IMR-90 (cell line): ENCODE data around the gene SENP5. TPM values are rescaled to one million over a fixed set of nuclear protein-coding genes. Genes with fewer than 3 reads are reported as not detected.

Source experiments
- ATAC-seq: fragments of 200-7000 bp; cut with Tn5 transposase; 2 replicates; pipeline ENCODE4 v1.9.1; 2020; ENCODE audit warnings: low read depth, mild to moderate bottlenecking, moderate library complexity
- BruUV-seq: library from RNA; stranded (reverse); fragments of 400-500 nt; replicated peaks from 2 replicates; lab custom pipeline; 2021; lab: Mats Ljungman, UMichigan
- CTCF ChIA-PET: fragments of 300-600 bp; formaldehyde crosslinking; extraction: SDS; loops from one replicate; lab custom pipeline; 2021; ENCODE audit warnings: antibody characterized with exemption; lab: Yijun Ruan, JAX
- POLR2A ChIA-PET: fragments of 300-600 bp; sonication (Branson Sonifier 250); formaldehyde crosslinking; loops from one replicate; lab custom pipeline; 2022; ENCODE audit warnings: antibody characterized with exemption; ENCODE audit not compliant: unreplicated experiment; lab: Charles Lee
- DNase-seq: peaks from one replicate; pipeline ENCODE4 v3.0.0; 2013
- H2AFZ ChIP-seq: replicated peaks from 2 replicates; pipeline ENCODE3; 2013; ENCODE audit warnings: low read length, mild to moderate bottlenecking; ENCODE audit not compliant: poor library complexity
- H2AK5ac ChIP-seq: 2 replicates; pipeline ENCODE4 v1.6.1; 2013; ENCODE audit warnings: low read depth, low read length, inconsistent platforms
- H2AK9ac ChIP-seq: replicated peaks from 2 replicates; pipeline ENCODE3; 2013; ENCODE audit warnings: mild to moderate bottlenecking, low read depth, low read length, moderate library complexity; ENCODE audit not compliant: poor library complexity
- H2BK120ac ChIP-seq: 2 replicates; pipeline ENCODE4 v1.6.1; 2013; ENCODE audit warnings: low read depth, low read length, inconsistent platforms
- H2BK15ac ChIP-seq: 3 replicates; pipeline ENCODE4 v1.6.1; 2013; ENCODE audit warnings: low read depth, low read length, inconsistent platforms
- H2BK20ac ChIP-seq: 2 replicates; pipeline ENCODE4 v1.6.1; 2013; ENCODE audit warnings: low read depth, mild to moderate bottlenecking, inconsistent platforms, low read length, moderate library complexity
- H2BK5ac ChIP-seq: 2 replicates; pipeline ENCODE4 v1.6.1; 2013; ENCODE audit warnings: mild to moderate bottlenecking, low read depth, low read length, inconsistent platforms; ENCODE audit not compliant: poor library complexity, severe bottlenecking
- H3K14ac ChIP-seq: replicated peaks from 2 replicates; pipeline ENCODE4 v1.6.1; 2013; ENCODE audit warnings: low read depth, low read length, inconsistent platforms
- H3K18ac ChIP-seq: 2 replicates; pipeline ENCODE4 v1.6.1; 2013; ENCODE audit warnings: low read depth, low read length, control low read depth
- H3K23ac ChIP-seq: 2 replicates; pipeline ENCODE4 v1.6.1; 2013; ENCODE audit warnings: low read depth, low read length, inconsistent platforms
- H3K27ac ChIP-seq: 2 replicates; pipeline ENCODE4 v1.5.1; 2013; ENCODE audit warnings: mild to moderate bottlenecking, control low read depth, low read length; ENCODE audit not compliant: insufficient read depth
- H3K27me3 ChIP-seq: 2 replicates; pipeline ENCODE4 v1.6.1; 2013; ENCODE audit warnings: low read length; ENCODE audit not compliant: control insufficient read depth, insufficient read depth
- H3K36me3 ChIP-seq: 2 replicates; pipeline ENCODE4 v1.6.1; 2013; ENCODE audit warnings: low read length, mixed read lengths; ENCODE audit not compliant: control insufficient read depth, insufficient read depth
- H3K4ac ChIP-seq: 2 replicates; pipeline ENCODE4 v1.6.1; 2013; ENCODE audit warnings: low read depth, low read length, inconsistent platforms
- H3K4me1 ChIP-seq: 2 replicates; pipeline ENCODE4 v1.6.1; 2013; ENCODE audit warnings: low read length, mixed read lengths; ENCODE audit not compliant: control insufficient read depth, insufficient read depth
- H3K4me2 ChIP-seq: 2 replicates; pipeline ENCODE4 v1.6.1; 2013; ENCODE audit warnings: low read depth, mild to moderate bottlenecking, control low read depth, low read length, moderate library complexity
- H3K4me3 ChIP-seq: 2 replicates; pipeline ENCODE4 v1.5.1; 2013; ENCODE audit warnings: low read depth, mild to moderate bottlenecking, control low read depth, low read length, moderate library complexity; ENCODE audit not compliant: insufficient read depth
- H3K56ac ChIP-seq: 2 replicates; pipeline ENCODE4 v1.6.1; 2013; ENCODE audit warnings: low read length, inconsistent platforms; ENCODE audit not compliant: insufficient read depth; ENCODE audit errors: extremely low read depth
- H3K79me1 ChIP-seq, 2 experiments: 2 replicates each; pipeline ENCODE4 v1.6.1; 2013; ENCODE audit warnings: low read length in 2 of 2, inconsistent platforms in 1 of 2, low read depth in 1 of 2
- H3K9ac ChIP-seq: 2 replicates; pipeline ENCODE4 v1.6.1; 2013; ENCODE audit warnings: low read depth, low read length, control low read depth
- H3K9me1 ChIP-seq: 2 replicates; pipeline ENCODE4 v1.6.1; 2013; ENCODE audit warnings: low read length, inconsistent platforms; ENCODE audit not compliant: insufficient read depth
- H3K9me3 ChIP-seq: 2 replicates; pipeline ENCODE4 v1.6.1; 2013; ENCODE audit warnings: low read length; ENCODE audit not compliant: control insufficient read depth, insufficient read depth
- H4K20me1 ChIP-seq: 2 replicates; pipeline ENCODE4 v1.6.1; 2013; ENCODE audit warnings: low read length, inconsistent platforms; ENCODE audit not compliant: insufficient read depth
- H4K5ac ChIP-seq: 2 replicates; pipeline ENCODE4 v1.6.1; 2013; ENCODE audit warnings: mild to moderate bottlenecking, low read depth, low read length, control low read depth
- H4K8ac ChIP-seq, 2 experiments: 2 replicates each; pipeline ENCODE4 v1.6.1; 2013; ENCODE audit warnings: low read depth in 2 of 2, low read length in 2 of 2, control low read depth in 1 of 2, inconsistent platforms in 1 of 2
- H4K91ac ChIP-seq: 2 replicates; pipeline ENCODE4 v1.6.1; 2013; ENCODE audit warnings: low read depth, low read length, inconsistent platforms; ENCODE audit not compliant: insufficient read depth
- BHLHE40 ChIP-seq: fragments of 150-350 bp; IDR thresholded peaks from 2 replicates; pipeline ENCODE4 v1.6.1; 2016; ENCODE audit warnings: mild to moderate bottlenecking, low read depth, low read length
- CEBPB ChIP-seq: IDR thresholded peaks from 2 replicates; pipeline ENCODE4 v1.6.1; 2012; ENCODE audit warnings: low read depth, low read length, improper control_type of control experiment
- CHD1 ChIP-seq: IDR thresholded peaks from 2 replicates; pipeline ENCODE4 v1.6.1; 2012; ENCODE audit warnings: low read depth, low read length, improper control_type of control experiment
- FOS ChIP-seq: fragments of 150-350 bp; IDR thresholded peaks from 2 replicates; pipeline ENCODE4 v1.6.1; 2016; ENCODE audit warnings: low read depth, low read length
- MAZ ChIP-seq: IDR thresholded peaks from 2 replicates; pipeline ENCODE4 v1.6.1; 2012; ENCODE audit warnings: low read depth, mild to moderate bottlenecking, low read length, improper control_type of control experiment, moderate library complexity, borderline replicate concordance
- MXI1 ChIP-seq: IDR thresholded peaks from 2 replicates; pipeline ENCODE4 v1.6.1; 2012; ENCODE audit warnings: low read depth, mild to moderate bottlenecking, low read length, moderate library complexity, borderline replicate concordance
- NFE2L2 ChIP-seq: fragments of 150-350 bp; IDR thresholded peaks from 2 replicates; pipeline ENCODE4 v1.6.1; 2016; ENCODE audit warnings: low read depth, mild to moderate bottlenecking, low read length
- POLR2A ChIP-seq: IDR thresholded peaks from 2 replicates; pipeline ENCODE4 v1.6.1; 2012; ENCODE audit warnings: mild to moderate bottlenecking, low read depth, low read length
- RAD21 ChIP-seq: IDR thresholded peaks from 2 replicates; pipeline ENCODE4 v1.6.1; 2012; ENCODE audit warnings: low read length, improper control_type of control experiment
- RCOR1 ChIP-seq: IDR thresholded peaks from 2 replicates; pipeline ENCODE4 v1.6.1; 2012; ENCODE audit warnings: mild to moderate bottlenecking, low read length, improper control_type of control experiment; ENCODE audit not compliant: insufficient replicate concordance
- WGBS, 2 experiments: methylation state at CpG; one replicate each; pipeline versions ENCODE4 v1.1.5 to v1.1.7; 2013; ENCODE audit warnings: missing lambda C conversion rate in 2 of 2; ENCODE audit not compliant: insufficient read length in 1 of 2; ENCODE audit errors: extremely low coverage in 2 of 2; 5-methylcytosine and 5-hydroxymethylcytosine counted together
- dilution Hi-C: fragments of 300-500 bp; cut with HindIII; formaldehyde crosslinking; loops from one replicate; pipeline ENCODE4 v1.14.3; 2018; ENCODE audit warnings: low sequenced_read_pairs; ENCODE audit not compliant: unreplicated experiment
- in situ Hi-C: fragments of 300-500 bp; cut with MboI; formaldehyde crosslinking; loops from 3 replicates; pipeline ENCODE4 v1.14.3; 2019; ENCODE audit warnings: low sequenced_read_pairs, inconsistent platforms, mixed read lengths
- intact Hi-C: fragments of 100-400 bp; cut with micrococcal nuclease; formaldehyde crosslinking; loops from 2 replicates; pipeline ENCODE4 v1.10.0; 2022
- polyA plus RNA-seq, 3 experiments: library from polyadenylated mRNA; depleted of rRNA; stranded (reverse); fragments of >200 nt; gene quantifications; 2 replicates each; pipeline ENCODE4 v1.2.3, GENCODE V29; 2012; ENCODE audit warnings: low replicate concordance in 1 of 3
- total RNA-seq: library from RNA; depleted of rRNA; stranded (reverse); fragments of >200 nt; gene quantifications from 2 replicates; pipeline ENCODE4 v1.2.3, GENCODE V29; 2012
- TF ChIP-seq, protein P1 (sequence below): fragments of 150-350 bp; IDR thresholded peaks from 2 replicates; pipeline ENCODE4 v1.6.1; 2016; ENCODE audit warnings: low read depth, mild to moderate bottlenecking, low read length, moderate library complexity, borderline replicate concordance
- TF ChIP-seq, protein P2 (sequence below): conservative IDR thresholded peaks from 2 replicates; pipeline ENCODE4 v1.5.1; 2012; ENCODE audit warnings: mild to moderate bottlenecking, low read depth, low read length, improper control_type of control experiment

Gene SENP5
- total and polyA plus RNA-seq, 2 of the 4 experiments (the other 2 are of a cell fraction): 7.4 to 44.4 TPM

DNA sequence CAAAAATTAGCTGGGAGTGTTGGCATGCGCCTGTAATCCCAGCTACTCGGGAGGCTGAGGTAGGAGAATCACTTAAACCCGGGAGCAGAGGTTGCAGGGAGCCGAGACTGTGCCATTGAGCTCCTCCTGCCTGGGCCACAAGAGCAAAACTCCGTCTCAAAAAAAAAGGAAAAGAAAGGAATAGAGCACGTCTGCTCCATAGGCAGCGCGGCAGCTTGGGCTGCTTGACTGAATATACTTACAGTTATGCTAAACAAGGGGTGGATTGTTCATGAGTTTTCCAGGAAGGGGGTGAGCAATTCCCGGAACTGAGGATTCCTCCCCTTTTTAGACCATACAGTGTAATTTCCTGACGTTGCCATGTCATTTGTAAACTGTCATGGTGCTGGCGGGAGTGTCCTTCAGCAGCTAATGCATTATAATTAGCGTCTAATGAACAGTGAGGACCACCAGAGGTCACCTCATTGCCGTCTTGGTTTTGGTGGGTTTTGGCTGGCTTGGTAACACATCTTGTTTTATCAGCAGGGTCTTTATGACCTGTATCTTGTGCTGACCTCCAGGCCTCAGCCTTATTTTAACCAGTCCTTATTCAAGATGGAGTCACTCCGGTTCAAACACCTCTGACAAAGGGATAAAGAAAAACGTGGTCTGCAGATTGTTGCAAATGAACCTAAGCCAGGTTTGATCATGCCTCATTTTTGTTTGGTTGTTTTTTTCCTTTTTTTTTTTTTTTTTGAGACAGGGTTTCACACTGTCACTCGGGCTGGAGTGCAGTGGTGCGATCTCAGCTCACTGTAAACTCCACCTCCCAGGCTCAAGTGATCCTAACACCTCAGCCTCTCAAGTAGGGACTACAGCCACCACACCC lies 24.9 kb upstream of the SENP5 start (continued):
- no peak for TF ChIP-seq FOS

DNA sequence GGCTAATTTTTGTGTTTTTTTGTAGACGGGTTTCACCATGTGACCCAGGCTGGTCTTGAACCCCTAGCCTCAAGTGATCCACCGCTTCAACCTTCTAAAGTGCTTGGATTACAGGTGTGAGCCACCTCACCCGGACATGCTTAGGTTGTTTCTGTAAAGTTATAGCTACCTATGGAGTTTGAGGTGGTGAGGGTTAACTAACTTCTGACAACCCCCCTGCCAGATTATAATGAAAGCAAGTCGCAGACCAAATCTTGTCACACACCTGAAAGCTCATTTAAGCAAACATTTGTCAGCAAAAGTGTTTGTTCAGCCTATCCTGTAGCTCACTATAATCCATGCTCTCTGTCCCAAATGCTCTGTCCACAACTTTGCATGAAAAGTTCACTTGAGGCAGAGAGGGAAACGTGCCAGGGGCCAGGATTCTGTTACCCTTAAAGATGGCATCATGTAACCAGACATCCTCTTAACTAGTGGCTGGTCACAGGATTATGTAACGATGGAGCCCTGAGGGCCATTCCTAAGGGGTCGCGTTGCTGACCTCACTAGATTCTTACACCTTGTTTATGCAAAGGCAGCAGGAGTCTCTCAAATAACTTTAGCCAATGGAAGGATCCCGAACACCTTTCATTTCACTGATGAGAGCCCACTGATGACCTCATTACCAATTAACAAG lies 24.1 kb upstream of the SENP5 start:
- no peak overlapping the region for H3K23ac ChIP-seq
- H3K18ac ChIP-seq: no peak overlapping the region
- no peak overlapping the region for H2AK5ac ChIP-seq
- no peak overlapping the region for H2BK5ac ChIP-seq
- no peak overlapping the region for H3K14ac ChIP-seq
- no TSS peak for BruUV-seq
- H3K9me3 ChIP-seq: peaks cover under 1% of the 10 kb centered on the region; the same call in 1 of the 2 replicates
- no peak overlapping the region for H3K4ac ChIP-seq
- H2BK15ac ChIP-seq: no peak overlapping the region
- CTCF ChIA-PET: no interaction called here
- H2BK120ac ChIP-seq: no peak overlapping the region
- H3K4me1 ChIP-seq: no peaks in the 10 kb centered on the region
- no peaks in the 10 kb centered on the region for H3K79me1 ChIP-seq
- no peak overlapping the region for H4K8ac ChIP-seq
- H3K36me3 ChIP-seq: no peaks in the 10 kb centered on the region
- intact Hi-C loops (no loop called here), in situ Hi-C loops (no loop called here), dilution Hi-C loops (no loop called here)
- H3K27me3 ChIP-seq: no peaks in the 10 kb centered on the region
- no peak overlapping the region for H2AFZ ChIP-seq
- no peak overlapping the region for H3K4me2 ChIP-seq
- no peak overlapping the region for H4K5ac ChIP-seq
- DNase-seq: no peak
- no peak overlapping the region for H3K56ac ChIP-seq
- ATAC-seq: no peak
- H3K4me3 ChIP-seq: no peak overlapping the region
- H3K9ac ChIP-seq: no peak overlapping the region
- no peaks in the 10 kb centered on the region for H4K20me1 ChIP-seq
- no peak overlapping the region for H2BK20ac ChIP-seq
- H2AK9ac ChIP-seq: no peak overlapping the region
- H4K91ac ChIP-seq: no peak overlapping the region
- H3K9me1 ChIP-seq: no peaks in the 10 kb centered on the region
- POLR2A ChIA-PET: no interaction called here
- no peak overlapping the region for H3K27ac ChIP-seq
- WGBS, 2 experiments: 60% methylated on average over 1 of the region's 9 CpGs; no CpG with 5 or more reads in 1 of the 2 experiments
- TF ChIP-seq MXI1: no peak
- no peak for TF ChIP-seq CHD1
- no peak for TF ChIP-seq RAD21
- TF ChIP-seq, protein P1, sequence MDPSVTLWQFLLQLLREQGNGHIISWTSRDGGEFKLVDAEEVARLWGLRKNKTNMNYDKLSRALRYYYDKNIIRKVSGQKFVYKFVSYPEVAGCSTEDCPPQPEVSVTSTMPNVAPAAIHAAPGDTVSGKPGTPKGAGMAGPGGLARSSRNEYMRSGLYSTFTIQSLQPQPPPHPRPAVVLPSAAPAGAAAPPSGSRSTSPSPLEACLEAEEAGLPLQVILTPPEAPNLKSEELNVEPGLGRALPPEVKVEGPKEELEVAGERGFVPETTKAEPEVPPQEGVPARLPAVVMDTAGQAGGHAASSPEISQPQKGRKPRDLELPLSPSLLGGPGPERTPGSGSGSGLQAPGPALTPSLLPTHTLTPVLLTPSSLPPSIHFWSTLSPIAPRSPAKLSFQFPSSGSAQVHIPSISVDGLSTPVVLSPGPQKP: no peak
- TF ChIP-seq BHLHE40: no peak
- TF ChIP-seq NFE2L2: no peak
- no peak for TF ChIP-seq POLR2A
- TF ChIP-seq RCOR1: no peak
- TF ChIP-seq, protein P2, sequence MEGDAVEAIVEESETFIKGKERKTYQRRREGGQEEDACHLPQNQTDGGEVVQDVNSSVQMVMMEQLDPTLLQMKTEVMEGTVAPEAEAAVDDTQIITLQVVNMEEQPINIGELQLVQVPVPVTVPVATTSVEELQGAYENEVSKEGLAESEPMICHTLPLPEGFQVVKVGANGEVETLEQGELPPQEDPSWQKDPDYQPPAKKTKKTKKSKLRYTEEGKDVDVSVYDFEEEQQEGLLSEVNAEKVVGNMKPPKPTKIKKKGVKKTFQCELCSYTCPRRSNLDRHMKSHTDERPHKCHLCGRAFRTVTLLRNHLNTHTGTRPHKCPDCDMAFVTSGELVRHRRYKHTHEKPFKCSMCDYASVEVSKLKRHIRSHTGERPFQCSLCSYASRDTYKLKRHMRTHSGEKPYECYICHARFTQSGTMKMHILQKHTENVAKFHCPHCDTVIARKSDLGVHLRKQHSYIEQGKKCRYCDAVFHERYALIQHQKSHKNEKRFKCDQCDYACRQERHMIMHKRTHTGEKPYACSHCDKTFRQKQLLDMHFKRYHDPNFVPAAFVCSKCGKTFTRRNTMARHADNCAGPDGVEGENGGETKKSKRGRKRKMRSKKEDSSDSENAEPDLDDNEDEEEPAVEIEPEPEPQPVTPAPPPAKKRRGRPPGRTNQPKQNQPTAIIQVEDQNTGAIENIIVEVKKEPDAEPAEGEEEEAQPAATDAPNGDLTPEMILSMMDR: no peak
- TF ChIP-seq CEBPB: no peak
- no peak for TF ChIP-seq MAZ
